HepG2 (cell line): Measurements from ENCODE around the gene TLK1. TPM values are rescaled to one million over a fixed set of nuclear protein-coding genes. Genes with fewer than 3 reads are reported as not detected.

Experiments used
- ARID4A ChIP-seq: sonication (generic); formaldehyde crosslinking; IDR thresholded peaks from 2 replicates; pipeline ENCODE4 v1.5.0; 2020; ENCODE audit warnings: mild to moderate bottlenecking, missing genetic modification reagents, borderline replicate concordance
- BCL6 ChIP-seq: IDR thresholded peaks from 2 replicates; pipeline ENCODE4 v1.6.1; 2016; ENCODE audit warnings: missing genetic modification reagents, missing compliant biosample characterization
- DBP ChIP-seq: sonication (generic); formaldehyde crosslinking; IDR thresholded peaks from 2 replicates; pipeline ENCODE4 v1.4.0; 2020; ENCODE audit warnings: missing genetic modification reagents; ENCODE audit errors: not compliant biosample characterization
- HNF1B ChIP-seq: sonication (generic); formaldehyde crosslinking; IDR thresholded peaks from 2 replicates; pipeline ENCODE4 v1.5.1; 2020; ENCODE audit warnings: mild to moderate bottlenecking, moderate library complexity, missing genetic modification reagents
- HOXA5 ChIP-seq: sonication (generic); formaldehyde crosslinking; IDR thresholded peaks from 2 replicates; pipeline ENCODE4 v1.4.0; 2020; ENCODE audit warnings: missing genetic modification reagents
- RCOR2 ChIP-seq: IDR thresholded peaks from 2 replicates; pipeline ENCODE4 v1.6.1; 2016; ENCODE audit warnings: missing biosample characterization, missing genetic modification reagents
- RERE ChIP-seq: IDR thresholded peaks from 2 replicates; pipeline ENCODE4 v1.6.1; 2016; ENCODE audit warnings: low read depth, missing genetic modification reagents, missing compliant biosample characterization
- REXO4 ChIP-seq: sonication (generic); formaldehyde crosslinking; IDR thresholded peaks from 2 replicates; pipeline ENCODE4 v1.8.0; 2022; ENCODE audit warnings: missing genetic modification reagents, mild to moderate bottlenecking, borderline replicate concordance
- SAP130 ChIP-seq: IDR thresholded peaks from 2 replicates; pipeline ENCODE4 v1.6.1; 2016; ENCODE audit warnings: low read depth
- TCF12 ChIP-seq, 2 experiments: fragments of 450-650 bp in 1 of 2; sonication (generic) in 1 of 2; formaldehyde crosslinking in 1 of 2; IDR thresholded peaks; 2 replicates each; pipeline versions ENCODE4 v1.6.1 to v1.8.0; 2017 to 2022; ENCODE audit warnings: antibody characterized with exemption in 1 of 2, mild to moderate bottlenecking in 1 of 2, missing genetic modification reagents in 1 of 2, moderate library complexity in 1 of 2
- THAP7 ChIP-seq: sonication (generic); formaldehyde crosslinking; IDR thresholded peaks from 2 replicates; pipeline ENCODE4 v1.8.1; 2023; ENCODE audit warnings: mild to moderate bottlenecking, missing genetic modification reagents
- ZNF260 ChIP-seq: sonication (generic); formaldehyde crosslinking; IDR thresholded peaks from 2 replicates; pipeline ENCODE4 v1.4.0; 2020; ENCODE audit warnings: missing genetic modification reagents, low read depth, mild to moderate bottlenecking, borderline replicate concordance
- ZNF784 ChIP-seq: sonication (generic); formaldehyde crosslinking; IDR thresholded peaks from 2 replicates; pipeline ENCODE4 v1.5.1; 2020; ENCODE audit warnings: missing genetic modification reagents, mild to moderate bottlenecking, borderline replicate concordance
- polyA plus RNA-seq, 8 experiments: library from polyadenylated mRNA; depleted of rRNA in 3 of 8; stranded (reverse) in 7 of 8; unstranded in 1 of 8; fragments of >200 nt; fragmentation: Illumina TruSeq in 4 of 8; extraction: Trizol in 4 of 8; gene quantifications; 2 replicates each; pipeline versions ENCODE4 v1.2.1 to v1.2.3, GENCODE V29; 2011 to 2016; ENCODE audit warnings: low read depth in 4 of 8, missing spikeins in 1 of 8, mixed read lengths in 1 of 8; ENCODE audit not compliant: insufficient read depth in 1 of 8
- total RNA-seq, 5 experiments: library from RNA; depleted of rRNA; stranded (reverse); fragments of >200 nt; fragmentation: Illumina TruSeq; extraction: Trizol; gene quantifications; 2 replicates each; pipeline ENCODE4 v1.2.3, GENCODE V29; 2016; ENCODE audit warnings: low read depth in 1 of 5

Gene TLK1
- total and polyA plus RNA-seq, 2 of the 13 experiments (the other 11 are each of a cell fraction or from before 2014, with no cell fraction given): 16.8 to 28.7 TPM

GRCh38 chr2:171149986-171150693 lies 10.6 kb downstream of the TLK1 start (continued):
- TF ChIP-seq HNF1B (CRISPR knock-in tag): 0 out of 2 replicates have a peak, but pooled peaks have one; percentile 32
- TF ChIP-seq TCF12 (IDR thresholded peaks at IDR 0.05): no peak
- TF ChIP-seq TCF12 (CRISPR knock-in tag; IDR thresholded peaks at IDR 0.05): no peak
- TF ChIP-seq ARID4A (CRISPR knock-in tag): no peak
- peak; percentile 29; the same call in 1 of the 2 replicates for TF ChIP-seq BCL6 (CRISPR knock-in tag)
- TF ChIP-seq SAP130 (CRISPR knock-in tag): peak; percentile 61
- no peak for TF ChIP-seq THAP7 (CRISPR knock-in tag)
- TF ChIP-seq HOXA5 (CRISPR knock-in tag): peak; percentile 74; the same call in 1 of the 2 replicates
- no peak for TF ChIP-seq REXO4 (CRISPR knock-in tag)
- TF ChIP-seq ZNF784 (CRISPR knock-in tag): no peak; the same call in 1 of the 2 replicates
- no peak for TF ChIP-seq RERE (CRISPR knock-in tag)
- TF ChIP-seq ZNF260 (CRISPR knock-in tag): no peak
- TF ChIP-seq DBP (CRISPR knock-in tag): no peak
- peak; percentile 29; the same call in 1 of the 2 replicates for TF ChIP-seq RCOR2 (CRISPR knock-in tag)
